BLaER1 treated with 17β-estradiol and CSF1 and Interleukin-3, amounts not matched to agents 10 nM and 100 nM (cell line): ENCODE measurements around the gene UBE2G1.

Experiments
- H3K27ac ChIP-seq, 11 experiments: shearing (Covaris generic); formaldehyde crosslinking; 2 replicates each; pipeline ENCODE4 v1.8.1; 2022
- H3K27me3 ChIP-seq, 11 experiments: shearing (Covaris generic); formaldehyde crosslinking; 2 replicates each; pipeline ENCODE4 v1.8.1; 2022
- H3K36me3 ChIP-seq, 11 experiments: shearing (Covaris generic); formaldehyde crosslinking; 2 replicates each; pipeline ENCODE4 v1.8.1; 2022
- H3K4me1 ChIP-seq, 10 experiments: shearing (Covaris generic); formaldehyde crosslinking; 2 replicates each; pipeline ENCODE4 v1.8.1; 2022
- H3K4me2 ChIP-seq, 11 experiments: shearing (Covaris generic); formaldehyde crosslinking; 2 replicates each; pipeline ENCODE4 v1.8.1; 2022
- H3K4me3 ChIP-seq, 10 experiments: shearing (Covaris generic); formaldehyde crosslinking; 2 replicates each; pipeline ENCODE4 v1.8.1; 2022
- H3K9ac ChIP-seq, 11 experiments: shearing (Covaris generic); formaldehyde crosslinking; 2 replicates each; pipeline ENCODE4 v1.8.1; 2022
- H3K9me3 ChIP-seq, 11 experiments: shearing (Covaris generic); formaldehyde crosslinking; replicated peaks in 1 of 11; 2 replicates each; pipeline ENCODE4 v1.8.1; 2022
- H4K20me1 ChIP-seq, 11 experiments: shearing (Covaris generic); formaldehyde crosslinking; 2 replicates each; pipeline ENCODE4 v1.8.1; 2022
- Cebpa-rat ChIP-seq, 11 experiments: shearing (Covaris generic); IDR thresholded peaks; 2 replicates each; pipeline ENCODE4 v1.8.1; 2022

The UBE2G1 gene

DNA sequence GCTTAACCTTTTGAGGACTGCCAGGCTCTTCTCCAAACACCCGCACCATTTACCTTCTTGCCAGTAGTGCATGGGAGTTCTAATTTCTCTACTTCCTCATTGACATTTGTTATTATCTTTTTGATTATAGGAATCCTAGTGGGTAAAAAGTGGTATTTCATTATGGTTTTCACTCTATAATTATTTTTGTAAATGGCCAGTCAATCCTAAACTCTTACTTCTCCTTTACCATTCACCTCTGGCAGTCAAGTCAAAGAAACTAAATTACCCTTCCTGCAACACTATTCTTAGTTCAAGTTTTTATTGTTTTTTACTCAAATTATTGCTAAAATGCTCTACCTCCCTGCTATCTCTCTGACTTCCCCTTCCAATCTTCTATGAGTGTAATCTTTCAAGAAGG, 72.9 kb downstream of the UBE2G1 start:
- Histone ChIP-seq H3K4me2 (no peak overlapping the region; a peak in 1 of 22 replicates), H4K20me1 (peaks cover 36 to 93% (median 77%) of the 10 kb centered on the region in 11 experiments; a peak in 21 of 22 replicates), H3K27ac (no peak overlapping the region), H3K9me3 (no peaks in the 10 kb centered on the region), H3K27me3 (no peaks in the 10 kb centered on the region), H3K36me3 (peaks cover 55 to 100% (median 75%) of the 10 kb centered on the region in 11 experiments), H3K9ac (no peak overlapping the region), H3K4me1 (peaks cover 0 to 6% (median 0%) of the 10 kb centered on the region in 10 experiments; a peak in 1 of 20 replicates), H3K4me3 (no peak overlapping the region)
- TF ChIP-seq Cebpa-rat (IDR thresholded peaks at IDR 0.05), result no peak

GRCh38 chr17:4287710-4288109, 78.8 kb downstream of the UBE2G1 start:
- peaks cover 70 to 100% (median 94%) of the 10 kb centered on the region in 11 experiments for H3K36me3 ChIP-seq
- no peak for TF ChIP-seq Cebpa-rat (IDR thresholded peaks at IDR 0.05)
- no peak overlapping the region for H3K4me2 ChIP-seq
- H3K27me3 ChIP-seq, result no peaks in the 10 kb centered on the region
- no peak overlapping the region for H3K4me3 ChIP-seq
- H3K4me1 ChIP-seq, result peaks cover 0 to 8% (median 0%) of the 10 kb centered on the region in 10 experiments; a peak in 1 of 20 replicates
- no peak overlapping the region for H3K27ac ChIP-seq
- H4K20me1 ChIP-seq, result peaks cover 5 to 78% (median 47%) of the 10 kb centered on the region in 11 experiments; a peak in 20 of 22 replicates
- no peak overlapping the region for H3K9ac ChIP-seq
- no peaks in the 10 kb centered on the region for H3K9me3 ChIP-seq

DNA sequence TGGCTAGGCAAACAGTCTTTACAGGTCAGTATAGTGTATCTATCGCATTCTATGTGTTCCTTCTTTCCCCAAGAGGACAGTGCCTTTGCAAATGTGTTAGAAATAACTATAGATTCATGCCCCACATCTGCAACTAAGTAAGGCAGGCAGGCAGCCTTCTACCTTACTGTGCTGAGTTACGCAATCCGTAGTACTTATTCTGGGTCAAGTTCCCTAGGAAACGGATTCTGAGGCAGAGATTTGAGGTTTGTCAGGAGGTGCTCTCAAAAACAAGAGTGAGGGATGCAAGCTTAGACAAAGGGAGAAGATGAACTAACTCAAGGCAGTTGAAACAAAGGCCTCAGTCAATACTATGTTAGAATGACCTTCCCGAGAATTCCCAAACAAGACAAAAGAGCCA, 90.0 kb downstream of the UBE2G1 start:
- H3K4me3 ChIP-seq, result no peak overlapping the region
- H3K9me3 ChIP-seq, result no peaks in the 10 kb centered on the region
- H3K9ac ChIP-seq, result no peak overlapping the region
- H3K27me3 ChIP-seq, result no peaks in the 10 kb centered on the region
- H3K4me2 ChIP-seq, result peak overlapping the region in 5 of 11 experiments; percentile 13 to 57 (median 46); a peak in 10 of 22 replicates
- H3K36me3 ChIP-seq, result peaks cover 81 to 97% (median 92%) of the 10 kb centered on the region in 11 experiments
- peak in 10 of 11 experiments; percentile 37 to 89 (median 54); a peak in 14 of 22 replicates for TF ChIP-seq Cebpa-rat (IDR thresholded peaks at IDR 0.05)
- H4K20me1 ChIP-seq, result peaks cover 11 to 93% (median 62%) of the 10 kb centered on the region in 11 experiments; a peak in 20 of 22 replicates
- H3K27ac ChIP-seq, result no peak overlapping the region
- peaks cover 0 to 17% (median 10%) of the 10 kb centered on the region in 10 experiments; a peak in 11 of 20 replicates for H3K4me1 ChIP-seq

DNA sequence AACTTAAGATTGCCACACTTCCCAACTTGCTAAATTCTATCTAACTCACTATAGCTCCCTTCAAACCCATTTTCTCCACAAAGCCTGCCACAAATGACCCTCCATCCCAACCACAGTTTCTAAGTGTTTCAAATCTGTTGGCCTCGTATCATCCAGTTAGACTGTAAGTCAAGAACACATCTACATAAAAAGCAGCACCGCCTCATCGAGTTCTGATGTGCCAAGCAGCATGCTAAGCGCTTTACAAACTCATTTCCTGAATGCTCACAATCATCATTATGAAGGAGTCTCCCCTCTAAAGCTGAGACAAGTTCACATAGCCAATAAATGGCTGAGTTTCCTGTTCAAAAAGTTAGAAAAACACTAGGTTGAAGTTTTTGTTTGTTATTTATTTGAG, 93.5 kb downstream of the UBE2G1 start:
- Histone ChIP-seq H3K9me3 (peaks cover 0 to 11% (median 0%) of the 10 kb centered on the region in 11 experiments; a peak in 5 of 22 replicates), H3K27me3 (no peaks in the 10 kb centered on the region), H3K4me1 (peaks cover 0 to 24% (median 17%) of the 10 kb centered on the region in 10 experiments; a peak in 16 of 20 replicates), H3K4me3 (no peak overlapping the region), H3K36me3 (peaks cover 81 to 96% (median 90%) of the 10 kb centered on the region in 11 experiments), H4K20me1 (peaks cover 11 to 78% (median 44%) of the 10 kb centered on the region in 11 experiments; a peak in 20 of 22 replicates), H3K9ac (no peak overlapping the region), H3K4me2 (no peak overlapping the region), H3K27ac (no peak overlapping the region)
- TF ChIP-seq Cebpa-rat (IDR thresholded peaks at IDR 0.05), result no peak

DNA sequence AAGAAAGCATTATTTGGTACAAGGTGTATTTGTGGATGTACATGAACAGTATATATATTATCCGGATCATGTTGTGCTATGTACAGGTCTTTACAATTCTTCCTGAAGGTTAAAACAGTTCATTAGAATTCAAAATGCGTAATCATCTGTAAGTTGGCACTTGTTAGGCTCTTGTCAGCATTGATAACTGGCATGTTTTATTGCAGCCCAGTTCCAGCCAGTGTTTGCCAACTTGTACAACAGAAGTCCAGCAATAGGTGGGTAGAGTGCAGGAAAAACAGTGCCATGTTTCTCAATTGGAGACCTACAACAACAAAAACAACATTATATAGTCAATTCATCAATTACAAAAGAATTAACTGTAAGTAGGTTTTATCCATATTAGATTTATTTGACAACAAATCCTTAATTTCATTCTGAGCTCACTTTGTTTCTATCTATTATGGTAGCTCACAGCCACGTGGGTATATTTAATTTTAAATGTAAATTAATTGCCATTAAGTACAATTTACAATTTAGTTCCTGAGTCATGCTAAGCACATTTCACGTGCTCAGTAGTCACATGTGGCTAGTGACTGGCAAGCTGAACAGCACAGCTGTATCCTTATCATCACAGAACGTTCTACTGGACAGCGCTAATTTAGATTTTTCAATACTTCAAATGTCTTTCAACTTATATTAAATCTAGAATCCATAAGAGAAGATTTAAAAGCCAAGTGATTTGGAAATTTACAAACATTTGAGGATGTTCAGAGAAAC, 94.1 kb downstream of the UBE2G1 start:
- no peak overlapping the region for H3K4me2 ChIP-seq
- peaks cover 11 to 78% (median 44%) of the 10 kb centered on the region in 11 experiments; a peak in 20 of 22 replicates for H4K20me1 ChIP-seq
- peaks cover 81 to 96% (median 90%) of the 10 kb centered on the region in 11 experiments for H3K36me3 ChIP-seq
- no peaks in the 10 kb centered on the region for H3K27me3 ChIP-seq
- TF ChIP-seq Cebpa-rat (IDR thresholded peaks at IDR 0.05), result no peak
- H3K4me1 ChIP-seq, result peaks cover 0 to 28% (median 19%) of the 10 kb centered on the region in 10 experiments; a peak in 16 of 20 replicates
- H3K27ac ChIP-seq, result no peak overlapping the region
- no peak overlapping the region for H3K4me3 ChIP-seq
- peaks cover 0 to 11% (median 0%) of the 10 kb centered on the region in 11 experiments; a peak in 5 of 22 replicates for H3K9me3 ChIP-seq
- H3K9ac ChIP-seq, result no peak overlapping the region

- Histone ChIP-seq H3K4me2 (no peak overlapping the region), H3K4me3 (no peak overlapping the region), H3K9me3 (peaks cover 0 to 11% (median 0%) of the 10 kb centered on the region in 11 experiments; a peak in 5 of 22 replicates), H3K36me3 (peaks cover 72 to 86% (median 78%) of the 10 kb centered on the region in 11 experiments), H3K9ac (no peak overlapping the region), H4K20me1 (peaks cover 9 to 64% (median 28%) of the 10 kb centered on the region in 11 experiments; a peak in 19 of 22 replicates), H3K27ac (no peak overlapping the region), H3K4me1 (peaks cover 0 to 21% (median 10%) of the 10 kb centered on the region in 10 experiments; a peak in 12 of 20 replicates), H3K27me3 (no peaks in the 10 kb centered on the region)
- TF ChIP-seq Cebpa-rat (IDR thresholded peaks at IDR 0.05), result no peak
Observed at GRCh38 chr17:4270736-4271135, 95.7 kb downstream of the UBE2G1 start.

GRCh38 chr17:4269915-4270314, 96.6 kb downstream of the UBE2G1 start:
- no peak overlapping the region for H3K27ac ChIP-seq
- H3K9me3 ChIP-seq, result peaks cover 0 to 11% (median 0%) of the 10 kb centered on the region in 11 experiments; a peak in 5 of 22 replicates
- no peak for TF ChIP-seq Cebpa-rat (IDR thresholded peaks at IDR 0.05)
- H3K4me1 ChIP-seq, result peaks cover 0 to 21% (median 10%) of the 10 kb centered on the region in 10 experiments; a peak in 17 of 20 replicates
- H3K36me3 ChIP-seq, result peaks cover 69 to 81% (median 71%) of the 10 kb centered on the region in 11 experiments
- H3K27me3 ChIP-seq, result no peaks in the 10 kb centered on the region
- peaks cover 6 to 55% (median 25%) of the 10 kb centered on the region in 11 experiments; a peak in 16 of 22 replicates for H4K20me1 ChIP-seq
- H3K9ac ChIP-seq, result no peak overlapping the region
- H3K4me2 ChIP-seq, result no peak overlapping the region
- H3K4me3 ChIP-seq, result no peak overlapping the region

DNA sequence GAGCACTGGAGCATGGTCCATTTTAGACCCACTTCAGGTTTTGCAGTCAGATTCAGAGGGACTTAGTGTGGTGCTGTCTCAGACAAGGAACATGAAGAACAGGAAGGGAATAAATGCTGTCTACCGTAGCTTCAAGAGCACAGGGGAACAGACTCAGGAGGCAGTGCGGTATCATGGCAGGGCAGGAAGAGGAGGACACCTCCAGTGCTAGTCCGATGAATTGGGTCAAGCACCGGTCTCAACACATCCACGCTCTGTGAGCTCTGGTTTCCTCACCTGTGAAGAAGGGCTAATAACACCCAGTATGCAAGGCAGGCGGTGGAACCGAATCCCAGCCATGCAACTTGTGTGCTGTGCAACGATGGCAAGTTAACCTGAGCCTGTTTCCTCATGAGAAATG, 99.1 kb downstream of the UBE2G1 start:
- peaks cover 0 to 38% (median 9%) of the 10 kb centered on the region in 11 experiments; a peak in 14 of 22 replicates for H4K20me1 ChIP-seq

GRCh38 chr17:4266550-4266949, 99.9 kb downstream of the UBE2G1 start:
- H3K4me3 ChIP-seq, result no peak overlapping the region
- no peak overlapping the region for H3K9ac ChIP-seq
- H3K9me3 ChIP-seq, result peaks cover 0 to 17% (median 5%) of the 10 kb centered on the region in 11 experiments; a peak in 16 of 22 replicates
- H4K20me1 ChIP-seq, result peaks cover 0 to 44% (median 15%) of the 10 kb centered on the region in 11 experiments; a peak in 15 of 22 replicates
- peaks cover 46 to 55% (median 50%) of the 10 kb centered on the region in 11 experiments for H3K36me3 ChIP-seq
- no peaks in the 10 kb centered on the region for H3K27me3 ChIP-seq
- H3K4me2 ChIP-seq, result no peak overlapping the region
- TF ChIP-seq Cebpa-rat (IDR thresholded peaks at IDR 0.05), result no peak
- no peak overlapping the region for H3K27ac ChIP-seq
- H3K4me1 ChIP-seq, result peaks cover 23 to 45% (median 32%) of the 10 kb centered on the region in 10 experiments

More for the DNA sequence above, 99.1 kb downstream of the UBE2G1 start:
- Histone ChIP-seq H3K4me3 (no peak overlapping the region), H3K4me2 (peak overlapping the region in 3 of 11 experiments; percentile 45 to 58 (median 49); a peak in 3 of 22 replicates), H3K9me3 (peaks cover 0 to 11% (median 0%) of the 10 kb centered on the region in 11 experiments; a peak in 5 of 22 replicates), H3K27me3 (no peaks in the 10 kb centered on the region), H3K4me1 (peaks cover 15 to 37% (median 24%) of the 10 kb centered on the region in 10 experiments), H3K36me3 (peaks cover 47 to 56% (median 50%) of the 10 kb centered on the region in 11 experiments), H3K9ac (no peak overlapping the region), H3K27ac (no peak overlapping the region)
- no peak for TF ChIP-seq Cebpa-rat (IDR thresholded peaks at IDR 0.05)
